B cell (primary cell): ENCODE measurements around the gene ARHGAP25.

ENCODE experiments used
- CTCF ChIP-seq: fragments of 200-600 bp; IDR thresholded peaks from one replicate; pipeline ENCODE4 v1.8.0; 2022; ENCODE audit warnings: antibody characterized with exemption, mild to moderate bottlenecking
- EZH2 ChIP-seq: IDR thresholded peaks from 2 replicates; pipeline ENCODE4 v1.6.1; 2012; ENCODE audit warnings: borderline replicate concordance, low read depth, mild to moderate bottlenecking, moderate library complexity, low read length; ENCODE audit not compliant: insufficient read depth, poor library complexity, severe bottlenecking

- no peak for TF ChIP-seq CTCF
- TF ChIP-seq EZH2 = no peak
Measured at GRCh38 chr2:68770271-68771111, 35.9 kb downstream of the ARHGAP25 start.
